NCI-H146 treated with DMSO at 0.1 percent for 48 hours (cell line): Measurements from ENCODE around the gene MXD3.
"Not testable (repeated sequence)": the region's sequence is repeated elsewhere in the genome, so short reads cannot be mapped to it uniquely, and the experiment has no call there.

Experiments used
- DNase-seq: peaks from one replicate; lab custom pipeline; 2025; ENCODE audit not compliant: unreplicated experiment; lab: John Stamatoyannopoulos, UW

The MXD3 gene

DNA sequence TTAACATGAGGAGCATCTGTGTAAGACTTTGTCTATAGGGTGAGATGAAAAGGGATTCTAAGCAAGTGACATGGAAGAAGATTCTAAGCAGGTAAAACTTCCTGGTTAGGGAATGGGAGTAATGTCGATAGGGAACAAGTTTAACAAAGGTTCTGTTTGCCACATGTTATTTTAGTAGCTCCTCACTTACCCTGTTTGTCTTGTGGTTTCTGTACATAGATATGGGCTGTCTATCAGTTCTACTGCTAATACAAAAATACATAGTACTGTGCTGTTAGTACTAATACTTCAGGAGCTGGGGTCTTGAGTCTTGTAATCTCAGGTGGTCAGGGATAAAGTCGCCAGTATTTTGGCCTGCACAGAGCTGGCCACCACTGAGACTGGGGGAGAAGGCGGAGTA is 41.0 kb downstream of the MXD3 start:
- DNase-seq = no peak

DNA sequence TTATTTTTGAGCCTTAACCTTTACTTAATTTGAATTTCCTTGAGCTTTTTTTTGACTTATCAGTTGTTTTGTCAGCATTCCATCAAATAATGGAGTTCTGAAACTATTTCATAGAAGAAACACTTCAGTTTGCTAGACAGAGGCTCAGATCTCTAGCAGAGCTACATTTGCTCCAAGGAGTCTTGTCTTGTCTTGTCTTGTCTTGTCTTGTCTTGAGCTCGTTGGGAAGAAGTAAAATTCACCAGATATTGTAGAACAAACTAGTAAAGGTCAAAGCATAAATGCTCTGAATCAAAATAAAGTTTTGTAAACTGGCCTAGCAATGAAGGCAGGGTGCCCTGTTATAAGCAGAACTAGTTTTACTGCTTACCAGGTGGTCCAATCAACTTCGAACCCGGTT is 41.7 kb downstream of the MXD3 start:
- no peak for DNase-seq

DNA sequence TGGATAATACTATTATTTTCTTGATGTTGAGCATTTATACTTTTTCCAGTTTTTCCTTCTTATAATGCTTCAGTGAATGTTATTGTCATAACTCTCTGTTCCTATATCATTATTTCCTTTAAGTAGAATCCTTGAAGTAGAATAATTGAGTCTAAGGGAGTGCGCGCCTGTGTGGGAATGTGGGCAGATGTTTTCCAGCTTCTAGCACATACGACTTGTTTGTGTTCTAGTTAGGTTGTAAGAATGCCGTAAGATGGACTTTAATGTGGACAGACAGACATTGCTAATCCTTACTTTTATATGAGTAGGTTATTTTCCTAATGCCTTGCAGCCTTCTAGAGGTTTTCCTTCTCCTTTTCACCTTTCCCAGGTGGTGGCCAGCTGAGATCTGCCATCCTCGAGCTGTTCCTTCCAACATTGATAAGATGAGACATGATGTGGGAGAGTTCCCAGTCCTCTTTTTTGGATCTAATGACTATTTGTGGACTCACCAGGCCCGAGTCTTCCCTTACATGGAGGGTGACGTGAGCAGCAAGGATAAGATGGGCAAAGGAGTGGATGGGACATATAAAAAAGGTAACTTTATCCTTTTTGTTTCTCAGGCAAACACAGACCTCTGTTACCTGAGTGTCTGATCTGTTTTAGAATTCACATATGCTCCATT is 42.3 kb downstream of the MXD3 start:
- no peak for DNase-seq

DNA sequence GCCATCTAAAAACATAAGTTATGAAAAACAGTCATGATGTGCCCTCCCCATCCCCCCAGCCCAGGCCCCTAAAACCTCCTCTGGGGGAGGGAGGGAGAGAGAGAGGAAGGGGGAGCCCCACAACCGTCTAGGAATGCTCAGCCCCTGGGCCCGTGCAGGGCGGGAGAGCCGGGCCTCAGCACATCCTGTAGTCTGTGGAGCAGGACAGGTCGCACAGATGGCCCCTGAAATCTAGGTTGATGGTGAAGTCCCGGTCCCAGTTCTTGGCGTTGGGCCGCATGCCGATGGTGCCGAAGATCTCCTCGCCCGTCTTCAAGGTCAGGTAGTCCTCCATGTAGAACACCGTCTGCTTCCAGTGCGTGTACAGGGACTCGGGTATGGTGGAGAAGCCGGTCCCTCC is 46.3 kb downstream of the MXD3 start:
- DNase-seq = no peak

DNA sequence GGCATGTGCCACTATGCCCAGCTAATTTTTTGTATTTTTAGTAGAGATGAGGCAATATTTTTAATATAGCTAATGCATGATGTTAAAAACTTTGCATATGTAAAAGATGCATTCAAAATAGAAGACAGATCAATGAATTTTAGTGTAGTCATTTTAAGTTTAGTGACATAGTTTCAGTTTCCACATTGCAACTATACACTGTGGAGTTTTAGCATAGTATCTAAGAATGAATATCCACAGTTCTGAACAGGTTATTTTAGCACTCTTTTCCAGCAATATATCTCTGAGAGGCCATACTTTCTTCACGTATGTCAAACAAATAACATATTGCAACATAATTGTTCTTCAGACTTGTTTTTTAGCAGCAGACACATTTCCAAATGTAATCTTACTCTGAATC is 47.5 kb downstream of the MXD3 start:
- DNase-seq = no peak

DNA sequence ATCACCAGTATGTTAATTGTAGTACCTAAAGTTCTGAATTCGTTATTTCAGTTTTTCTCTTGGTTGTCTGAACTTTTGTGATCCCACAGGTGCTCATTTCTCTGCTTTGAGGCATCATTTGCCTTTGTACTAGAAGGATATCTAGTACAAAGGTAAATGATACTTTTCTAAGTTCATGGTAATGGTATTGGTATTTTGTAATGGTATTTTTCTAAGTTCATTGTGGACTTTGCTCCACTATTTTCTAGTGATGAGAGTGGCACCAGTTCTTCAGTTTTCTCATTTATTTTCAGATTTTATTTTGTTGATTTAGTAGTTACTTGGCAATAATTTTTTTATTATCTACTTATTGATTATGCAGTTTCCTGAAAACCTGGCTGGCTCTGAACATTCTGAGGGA is 50.2 kb downstream of the MXD3 start:
- DNase-seq = no peak

DNA sequence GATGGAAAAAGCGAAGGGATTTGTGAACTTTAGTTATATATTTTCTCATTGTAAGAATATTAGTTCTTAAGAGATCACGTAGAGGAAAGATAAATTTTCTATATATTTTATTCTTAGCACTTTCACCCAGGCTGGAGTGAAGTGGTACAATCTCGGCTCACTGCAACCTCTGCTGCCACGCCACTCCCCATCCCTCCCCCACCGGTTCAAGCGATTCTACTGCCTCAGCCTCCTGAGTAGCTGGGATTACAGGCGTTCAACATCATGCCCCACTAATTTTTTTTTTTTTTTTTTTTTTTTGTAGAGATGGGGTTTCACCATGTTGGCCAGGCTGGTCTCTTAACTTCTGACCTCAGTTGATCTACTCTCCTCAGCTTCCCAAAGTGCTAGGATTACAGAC is 50.7 kb downstream of the MXD3 start:
- DNase-seq = no peak

DNA sequence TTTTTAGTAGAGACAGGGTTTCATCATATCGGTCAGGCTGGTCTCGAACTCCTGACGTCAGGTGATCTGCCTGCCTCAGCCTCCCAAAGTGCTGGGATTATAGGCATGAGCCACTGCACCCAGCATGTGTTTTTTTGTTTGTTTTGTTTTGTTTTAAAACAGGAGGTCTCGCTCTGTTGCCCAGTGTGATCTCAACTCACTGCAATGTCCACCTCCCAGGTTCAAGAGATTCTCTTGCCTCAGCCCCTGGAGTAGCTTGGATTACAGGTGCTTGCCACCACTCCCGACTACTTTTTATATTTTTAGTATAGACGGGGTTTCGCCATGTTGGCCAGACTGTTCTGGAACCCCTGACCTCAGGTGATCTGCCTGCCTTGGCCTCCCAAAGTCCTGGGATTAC is 53.0 kb downstream of the MXD3 start:
- DNase-seq = not testable (repeated sequence)
